Dendritic cell treated with granulocyte-macrophage colony-stimulating factor and Interleukin-4, amounts not matched to agents 40 ng/mL and 50 ng/mL, for 4 days (primary cell): Measurements from ENCODE around the gene PRAC1.

Experiments used
- H3K27ac Mint-ChIP-seq: one replicate; pipeline ENCODE4 v1.8.0; 2022; ENCODE audit warnings: mild to moderate bottlenecking, mixed read lengths
- H3K27me3 Mint-ChIP-seq: one replicate; pipeline ENCODE4 v1.8.0; 2022; ENCODE audit warnings: mild to moderate bottlenecking, mixed read lengths
- H3K36me3 Mint-ChIP-seq: one replicate; pipeline ENCODE4 v1.8.0; 2022; ENCODE audit warnings: low read depth, mixed read lengths
- H3K4me1 Mint-ChIP-seq: one replicate; pipeline ENCODE4 v1.8.0; 2022; ENCODE audit warnings: low read depth, mixed read lengths
- H3K4me3 Mint-ChIP-seq: one replicate; pipeline ENCODE4 v1.8.0; 2022; ENCODE audit warnings: mild to moderate bottlenecking, moderate library complexity, mixed read lengths
- H3K9me3 Mint-ChIP-seq: one replicate; pipeline ENCODE4 v1.8.0; 2022; ENCODE audit warnings: mixed read lengths
- intact Hi-C: fragments of 100-400 bp; cut with micrococcal nuclease; formaldehyde crosslinking; loops from one replicate; pipeline ENCODE4 v1.15.0; 2022

PRAC1 gene

DNA sequence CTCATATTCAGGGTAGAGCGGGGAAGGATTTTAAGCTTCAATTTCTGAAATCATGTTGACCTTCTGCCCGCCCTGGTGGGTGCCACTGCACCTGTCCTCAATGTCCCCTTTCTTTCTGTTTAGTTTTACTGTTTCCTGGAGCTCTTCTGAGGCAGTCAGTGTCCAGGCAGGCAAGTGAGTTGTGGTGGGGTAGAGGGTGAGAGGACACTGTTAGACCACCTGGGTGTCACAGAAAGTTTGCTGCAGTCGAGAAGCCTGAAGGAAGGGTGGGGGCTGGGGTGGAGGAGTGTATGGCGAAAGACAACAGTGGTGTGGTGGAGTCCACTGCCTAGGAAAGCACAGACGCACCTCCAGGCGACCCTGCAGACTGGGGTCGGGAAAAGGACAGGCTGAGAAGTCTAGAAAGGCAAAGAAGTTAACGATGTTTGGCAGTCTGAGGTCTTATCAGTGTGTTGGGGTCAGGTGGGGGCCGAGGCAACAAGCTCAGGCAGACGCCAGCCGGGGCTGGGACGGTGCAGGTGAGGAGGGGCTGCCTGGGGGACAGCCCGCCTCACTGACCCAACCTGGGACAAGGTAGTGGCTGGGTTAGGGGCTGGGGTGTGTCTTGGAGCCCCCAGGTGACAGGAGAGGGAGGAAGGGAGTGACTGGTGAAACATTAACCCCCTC is 29.5 kb upstream of the PRAC1 start:
- H3K27me3 Mint-ChIP-seq = peaks cover 88% of the 10 kb centered on the region
- H3K9me3 Mint-ChIP-seq = no peaks in the 10 kb centered on the region
- no peak overlapping the region for H3K27ac Mint-ChIP-seq
- intact Hi-C loops = no loop called here
- H3K4me1 Mint-ChIP-seq = peaks cover 43% of the 10 kb centered on the region
- no peak overlapping the region for H3K4me3 Mint-ChIP-seq
- H3K36me3 Mint-ChIP-seq = no peaks in the 10 kb centered on the region

- Mint-ChIP-seq H3K27ac (no peak overlapping the region), H3K4me3 (no peak overlapping the region), H3K36me3 (no peaks in the 10 kb centered on the region), H3K9me3 (no peaks in the 10 kb centered on the region), H3K27me3 (peaks cover 89% of the 10 kb centered on the region), H3K4me1 (peaks cover 44% of the 10 kb centered on the region)
- intact Hi-C loops = no loop called here
Observed at GRCh38 chr17:48751172-48751571, 28.9 kb upstream of the PRAC1 start.

DNA sequence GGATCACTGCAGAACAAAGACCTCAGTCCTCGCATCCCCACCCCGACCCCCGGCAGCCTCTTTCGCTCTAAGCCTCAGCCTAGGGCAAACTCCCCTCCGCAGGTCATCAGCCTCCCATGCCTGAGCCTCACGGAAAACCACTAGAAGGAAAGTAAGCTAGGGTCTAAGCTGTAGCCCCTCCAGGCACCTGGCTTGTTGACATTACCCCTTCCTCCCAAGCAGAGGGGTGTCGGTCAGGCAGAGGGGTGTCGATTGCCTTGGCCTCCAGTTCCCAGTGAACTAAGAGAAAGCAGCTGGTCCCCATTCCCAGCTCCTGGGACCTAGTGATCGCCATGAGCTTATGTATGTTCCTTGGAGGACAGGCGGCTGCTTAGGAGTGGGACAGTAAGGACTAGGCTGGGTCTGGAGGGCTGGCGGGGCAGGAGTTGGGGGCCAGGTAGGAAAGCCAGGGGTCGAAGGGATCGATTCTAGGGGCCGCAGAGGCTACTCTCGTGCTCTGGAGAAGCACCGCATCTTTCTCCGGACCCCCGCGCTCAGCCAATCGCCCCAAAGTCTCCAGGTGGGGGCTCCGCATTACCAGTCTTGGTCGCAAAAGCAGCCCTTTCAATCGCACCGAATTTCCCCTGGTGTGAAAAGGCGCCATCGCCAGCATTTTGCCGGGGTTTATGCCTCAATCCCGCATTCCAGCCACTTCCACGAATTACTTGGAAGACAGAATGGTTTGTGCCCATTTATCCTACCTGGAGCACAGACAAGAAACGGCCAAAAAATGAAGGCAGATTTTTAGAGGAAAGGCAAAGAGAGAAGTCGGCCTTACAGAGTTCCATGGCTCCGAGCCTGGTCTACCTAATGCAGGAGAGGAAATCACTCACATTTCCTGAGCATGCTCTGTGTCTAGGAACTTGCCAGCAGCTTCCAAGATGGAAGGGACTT is 27.6 kb upstream of the PRAC1 start:
- no peak overlapping the region for H3K4me3 Mint-ChIP-seq
- intact Hi-C loops = no loop called here
- H3K27ac Mint-ChIP-seq = no peak overlapping the region
- H3K9me3 Mint-ChIP-seq = no peaks in the 10 kb centered on the region
- no peaks in the 10 kb centered on the region for H3K36me3 Mint-ChIP-seq
- peaks cover 43% of the 10 kb centered on the region for H3K4me1 Mint-ChIP-seq
- peaks cover 92% of the 10 kb centered on the region for H3K27me3 Mint-ChIP-seq

GRCh38 chr17:48748718-48749566 is 26.6 kb upstream of the PRAC1 start:
- intact Hi-C loops = no loop called here
- Mint-ChIP-seq H3K9me3 (no peaks in the 10 kb centered on the region), H3K4me1 (peaks cover 35% of the 10 kb centered on the region), H3K27me3 (peaks cover 89% of the 10 kb centered on the region), H3K27ac (no peak overlapping the region), H3K4me3 (no peak overlapping the region), H3K36me3 (no peaks in the 10 kb centered on the region)

GRCh38 chr17:48747445-48748363 is 25.4 kb upstream of the PRAC1 start:
- H3K4me3 Mint-ChIP-seq = no peak overlapping the region
- intact Hi-C loops = no loop called here
- H3K4me1 Mint-ChIP-seq = peaks cover 25% of the 10 kb centered on the region
- H3K36me3 Mint-ChIP-seq = no peaks in the 10 kb centered on the region
- no peak overlapping the region for H3K27ac Mint-ChIP-seq
- H3K27me3 Mint-ChIP-seq = peaks cover 89% of the 10 kb centered on the region
- no peaks in the 10 kb centered on the region for H3K9me3 Mint-ChIP-seq

GRCh38 chr17:48746916-48747444 is 24.7 kb upstream of the PRAC1 start:
- H3K27ac Mint-ChIP-seq = no peak overlapping the region
- peaks cover 89% of the 10 kb centered on the region for H3K27me3 Mint-ChIP-seq
- no peaks in the 10 kb centered on the region for H3K36me3 Mint-ChIP-seq
- H3K4me1 Mint-ChIP-seq = peaks cover 25% of the 10 kb centered on the region
- no peak overlapping the region for H3K4me3 Mint-ChIP-seq
- intact Hi-C loops = no loop called here
- no peaks in the 10 kb centered on the region for H3K9me3 Mint-ChIP-seq

- Mint-ChIP-seq H3K27ac (no peak overlapping the region), H3K27me3 (peaks cover 90% of the 10 kb centered on the region), H3K36me3 (no peaks in the 10 kb centered on the region), H3K4me1 (peaks cover 25% of the 10 kb centered on the region), H3K4me3 (no peak overlapping the region), H3K9me3 (no peaks in the 10 kb centered on the region)
- intact Hi-C loops = no loop called here
Observed at GRCh38 chr17:48745381-48746275, 23.3 kb upstream of the PRAC1 start.

GRCh38 chr17:48740537-48740936 is 18.2 kb upstream of the PRAC1 start:
- no peak overlapping the region for H3K4me3 Mint-ChIP-seq
- peaks cover 94% of the 10 kb centered on the region for H3K27me3 Mint-ChIP-seq
- H3K4me1 Mint-ChIP-seq = peaks cover 12% of the 10 kb centered on the region
- no peaks in the 10 kb centered on the region for H3K9me3 Mint-ChIP-seq
- no peaks in the 10 kb centered on the region for H3K36me3 Mint-ChIP-seq
- no peak overlapping the region for H3K27ac Mint-ChIP-seq
- intact Hi-C loops = no loop called here

- no peak overlapping the region for H3K4me3 Mint-ChIP-seq
- no peaks in the 10 kb centered on the region for H3K9me3 Mint-ChIP-seq
- H3K27me3 Mint-ChIP-seq = peaks cover 97% of the 10 kb centered on the region
- no peak overlapping the region for H3K27ac Mint-ChIP-seq
- H3K4me1 Mint-ChIP-seq = peaks cover 10% of the 10 kb centered on the region
- no peaks in the 10 kb centered on the region for H3K36me3 Mint-ChIP-seq
- intact Hi-C loops = no loop called here
Observed at GRCh38 chr17:48738803-48739526, 16.6 kb upstream of the PRAC1 start.

- Mint-ChIP-seq H3K9me3 (no peaks in the 10 kb centered on the region), H3K27ac (no peak overlapping the region), H3K4me3 (no peak overlapping the region), H3K27me3 (peaks cover 97% of the 10 kb centered on the region), H3K4me1 (peaks cover 15% of the 10 kb centered on the region), H3K36me3 (no peaks in the 10 kb centered on the region)
- intact Hi-C loops = no loop called here
Observed at GRCh38 chr17:48738424-48738802, 16.1 kb upstream of the PRAC1 start.

DNA sequence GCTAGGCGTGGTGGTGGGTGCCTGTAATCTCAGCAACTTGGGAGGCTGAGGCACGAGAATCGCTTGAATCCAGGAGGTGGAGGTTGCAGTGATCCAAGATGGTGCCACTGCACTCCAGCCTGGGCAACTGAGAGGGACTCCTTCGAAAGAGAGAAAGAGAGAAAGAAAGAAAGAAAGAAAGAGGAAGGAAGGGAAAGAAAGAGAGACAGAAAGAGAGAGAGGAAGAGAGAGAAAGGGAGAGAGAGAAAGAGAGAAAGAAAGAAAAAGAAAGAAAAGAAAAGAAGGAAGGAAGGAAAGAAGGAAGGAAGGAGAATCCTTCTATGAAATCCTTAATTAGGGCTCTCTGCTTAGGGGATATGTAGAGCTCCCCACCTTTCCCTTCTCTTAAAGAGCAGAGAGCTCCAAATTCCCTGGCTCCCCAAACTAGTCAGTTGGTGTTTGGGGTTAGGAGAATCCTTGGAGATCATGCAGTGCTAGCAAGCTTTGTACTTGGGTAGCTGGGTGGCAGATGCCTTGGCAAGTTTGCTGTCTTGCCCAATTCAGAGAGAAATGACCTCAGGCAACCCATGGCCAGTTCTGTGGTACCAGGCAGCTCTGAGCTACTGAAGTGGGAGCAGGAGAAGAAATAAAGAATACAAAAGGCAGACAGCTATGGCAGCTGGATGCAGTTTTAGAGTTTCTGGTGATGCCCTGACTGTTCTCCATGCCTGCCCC is 15.2 kb upstream of the PRAC1 start:
- Mint-ChIP-seq H3K4me1 (peaks cover 18% of the 10 kb centered on the region), H3K36me3 (no peaks in the 10 kb centered on the region), H3K9me3 (no peaks in the 10 kb centered on the region), H3K27me3 (peaks cover 95% of the 10 kb centered on the region), H3K27ac (no peak overlapping the region), H3K4me3 (no peak overlapping the region)
- intact Hi-C loops = no loop called here
